Naive thymus-derived CD4-positive, alpha-beta T cell (primary cell): ENCODE measurements around the gene ERMN. TPM values are rescaled to one million over a fixed set of nuclear protein-coding genes. Genes with fewer than 3 reads are reported as not detected.
"Not testable (repeated sequence)": the region's sequence is repeated elsewhere in the genome, so short reads cannot be mapped to it uniquely, and the experiment has no call there.

ENCODE experiments used
- ATAC-seq: fragments of 150-1000 bp; cut with Tn5 transposase; 2 replicates; pipeline ENCODE4 v1.10.0; 2021; ENCODE audit warnings: mild to moderate bottlenecking, moderate library complexity
- CTCF ChIA-PET: fragments of 350-600 bp; sonication (Branson Sonifier 250); formaldehyde crosslinking; loops from one replicate; lab custom pipeline; 2021; ENCODE audit warnings: antibody characterized with exemption; lab: Charles Lee
- POLR2A ChIA-PET: fragments of 350-600 bp; sonication (Branson Sonifier 250); formaldehyde crosslinking; loops from one replicate; lab custom pipeline; 2021; ENCODE audit warnings: antibody characterized with exemption, inconsistent platforms; lab: Charles Lee
- DNase-seq, 9 donors: peaks; one replicate each; pipeline versions ENCODE4 v3.0.0 to v3.0.0-alpha.2; 2020 to 2022; ENCODE audit warnings: mixed read lengths in 1 of 9
- H3K27ac ChIP-seq: one replicate; pipeline ENCODE4 v1.7.0; 2013; ENCODE audit warnings: mild to moderate bottlenecking, low read depth, low read length, moderate library complexity
- H3K27me3 ChIP-seq, 2 donors: one replicate each; pipeline ENCODE4 v1.7.0; 2013; ENCODE audit warnings: low read length in 2 of 2, mild to moderate bottlenecking in 2 of 2, moderate library complexity in 2 of 2; ENCODE audit not compliant: control insufficient read depth in 2 of 2, insufficient read depth in 2 of 2
- H3K36me3 ChIP-seq, 3 experiments: 1 replicate in 2 of 3; 2 replicates in 1 of 3; pipeline ENCODE4 v1.7.0; 2013; ENCODE audit warnings: low read length in 3 of 3, mild to moderate bottlenecking in 3 of 3, moderate library complexity in 1 of 3; ENCODE audit not compliant: insufficient read depth in 3 of 3, control insufficient read depth in 2 of 3
- H3K4me1 ChIP-seq, 2 donors: one replicate each; pipeline ENCODE4 v1.7.0; 2013; ENCODE audit warnings: low read length in 2 of 2, mild to moderate bottlenecking in 2 of 2, moderate library complexity in 1 of 2; ENCODE audit not compliant: control insufficient read depth in 2 of 2, insufficient read depth in 2 of 2
- H3K4me3 ChIP-seq: 2 replicates; pipeline ENCODE4 v1.7.0; 2013; ENCODE audit warnings: mild to moderate bottlenecking, low read length
- H3K9me3 ChIP-seq, 3 experiments: 1 replicate in 2 of 3; 2 replicates in 1 of 3; pipeline ENCODE4 v1.7.0; 2013; ENCODE audit warnings: low read length in 3 of 3; ENCODE audit not compliant: control insufficient read depth in 2 of 3
- H3K27ac Mint-ChIP-seq, 9 donors: one replicate each; pipeline ENCODE4 v1.8.0; 2020 to 2022; ENCODE audit warnings: mixed read lengths in 9 of 9, mild to moderate bottlenecking in 8 of 9, moderate library complexity in 5 of 9, inconsistent platforms in 2 of 9
- H3K27me3 Mint-ChIP-seq, 5 donors: one replicate each; pipeline ENCODE4 v1.8.0; 2021 to 2022; ENCODE audit warnings: mixed read lengths in 5 of 5, mild to moderate bottlenecking in 1 of 5
- H3K36me3 Mint-ChIP-seq, 5 donors: one replicate each; pipeline ENCODE4 v1.8.0; 2020 to 2022; ENCODE audit warnings: mixed read lengths in 5 of 5, mild to moderate bottlenecking in 3 of 5, inconsistent platforms in 1 of 5
- H3K4me1 Mint-ChIP-seq, 7 donors: one replicate each; pipeline ENCODE4 v1.8.0; 2020 to 2022; ENCODE audit warnings: mixed read lengths in 7 of 7, mild to moderate bottlenecking in 3 of 7, inconsistent platforms in 1 of 7
- H3K4me3 Mint-ChIP-seq, 10 donors: one replicate each; pipeline ENCODE4 v1.8.0; 2020 to 2022; ENCODE audit warnings: mild to moderate bottlenecking in 10 of 10, mixed read lengths in 10 of 10, moderate library complexity in 6 of 10, inconsistent platforms in 2 of 10
- H3K9me3 Mint-ChIP-seq, 11 donors: one replicate each; pipeline ENCODE4 v1.8.0; 2020 to 2022; ENCODE audit warnings: mixed read lengths in 11 of 11, mild to moderate bottlenecking in 4 of 11, inconsistent platforms in 1 of 11, moderate library complexity in 1 of 11
- intact Hi-C, 2 donors: fragments of 100-400 bp; cut with micrococcal nuclease; formaldehyde crosslinking; loops; one replicate each; pipeline ENCODE4 v1.15.1; 2023
- polyA plus RNA-seq, 2 donors: library from polyadenylated mRNA; unstranded; fragments of 300-500 nt; fragmentation: Illumina TruSeq; gene quantifications; one replicate each; pipeline ENCODE4 v1.2.3, GENCODE V29; 2021
- total RNA-seq, 6 experiments: library from RNA in 5 of 6; stranded (reverse) in 5 of 6; gene quantifications; 1 replicate in 5 of 6; 2 replicates in 1 of 6; pipeline ENCODE4 v1.2.3 and lab custom pipeline; 2021 to 2026

Gene ERMN
- total and polyA plus RNA-seq, 7 experiments from 2014 or later, result 0.09 to 17.3 (median 6.0) TPM

DNA sequence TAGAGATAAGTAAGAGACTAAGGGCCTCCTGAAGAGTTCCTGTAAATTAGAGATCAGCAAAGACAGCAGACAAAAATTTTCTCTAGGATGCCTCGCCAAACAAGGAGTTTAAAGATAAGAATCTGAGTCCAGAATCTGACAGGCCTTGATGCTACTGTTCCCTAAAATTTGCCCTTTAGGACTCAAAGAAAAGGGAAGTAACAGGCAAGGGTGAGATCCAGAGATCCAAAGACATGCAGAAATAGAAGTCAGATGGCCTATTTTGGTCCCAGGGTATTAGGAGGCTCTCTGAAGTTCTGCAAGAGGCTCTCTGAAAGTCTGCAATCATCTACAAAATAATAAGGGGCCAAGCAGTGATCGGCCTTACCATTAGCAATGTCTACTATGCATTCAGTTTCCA lies 35.1 kb downstream of the ERMN start:
- Histone ChIP-seq H3K36me3 (no peaks in the 10 kb centered on the region), H3K27ac (no peak overlapping the region), H3K4me1 (no peaks in the 10 kb centered on the region), H3K4me3 (no peak overlapping the region), H3K9me3 (no peaks in the 10 kb centered on the region), H3K27me3 (no peaks in the 10 kb centered on the region)
- no peak for ATAC-seq
- POLR2A ChIA-PET, result no interaction called here
- H3K36me3 Mint-ChIP-seq, result no peaks in the 10 kb centered on the region
- DNase-seq, result no peak
- peaks cover 0 to 16% (median 6%) of the 10 kb centered on the region in 5 donors for H3K27me3 Mint-ChIP-seq
- peaks cover 0 to 11% (median 2%) of the 10 kb centered on the region in 7 donors for H3K4me1 Mint-ChIP-seq
- H3K9me3 Mint-ChIP-seq, result peaks cover 0 to 2% (median 0%) of the 10 kb centered on the region in 11 donors
- no peak overlapping the region for H3K4me3 Mint-ChIP-seq
- intact Hi-C loops, result no loop called here
- CTCF ChIA-PET, result no interaction called here
- H3K27ac Mint-ChIP-seq, result no peak overlapping the region

DNA sequence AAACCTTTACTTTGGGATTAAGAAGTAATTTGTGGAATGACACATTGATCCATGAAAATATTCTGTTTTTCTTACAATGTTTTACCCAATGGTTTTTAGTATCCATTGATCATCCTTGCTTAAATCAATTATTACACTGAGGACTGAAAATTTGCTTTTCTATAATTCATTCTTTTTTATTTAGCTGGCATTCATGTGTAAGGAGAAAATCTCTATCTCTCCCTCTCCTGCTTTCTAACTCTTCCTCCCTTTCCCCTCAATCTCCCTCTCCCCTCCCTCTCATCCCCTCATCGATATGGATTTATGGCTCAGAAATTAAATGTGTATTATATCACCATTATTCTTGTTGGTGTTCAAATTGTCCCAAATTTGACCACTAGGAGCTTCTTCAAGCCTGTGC lies 38.5 kb downstream of the ERMN start:
- peaks cover 0 to 2% (median 0%) of the 10 kb centered on the region in 11 donors for H3K9me3 Mint-ChIP-seq
- no peak for ATAC-seq
- no peak overlapping the region for H3K27ac Mint-ChIP-seq
- no peaks in the 10 kb centered on the region for H3K4me1 ChIP-seq
- H3K9me3 ChIP-seq, result no peaks in the 10 kb centered on the region
- intact Hi-C loops, result no loop called here
- no peak overlapping the region for H3K27ac ChIP-seq
- POLR2A ChIA-PET, result no interaction called here
- H3K27me3 Mint-ChIP-seq, result peaks cover 0 to 16% (median 10%) of the 10 kb centered on the region in 5 donors
- DNase-seq, result no peak
- CTCF ChIA-PET, result interaction anchor here (3.2 kb wide), 1 partner anchor 15 kb away, joined by 10 read pairs; no protein-coding TSS in a partner anchor
- H3K36me3 ChIP-seq, result no peaks in the 10 kb centered on the region
- H3K36me3 Mint-ChIP-seq, result no peaks in the 10 kb centered on the region
- no peak overlapping the region for H3K4me3 Mint-ChIP-seq
- H3K27me3 ChIP-seq, result no peaks in the 10 kb centered on the region
- no peaks in the 10 kb centered on the region for H3K4me1 Mint-ChIP-seq
- H3K4me3 ChIP-seq, result no peak overlapping the region

DNA sequence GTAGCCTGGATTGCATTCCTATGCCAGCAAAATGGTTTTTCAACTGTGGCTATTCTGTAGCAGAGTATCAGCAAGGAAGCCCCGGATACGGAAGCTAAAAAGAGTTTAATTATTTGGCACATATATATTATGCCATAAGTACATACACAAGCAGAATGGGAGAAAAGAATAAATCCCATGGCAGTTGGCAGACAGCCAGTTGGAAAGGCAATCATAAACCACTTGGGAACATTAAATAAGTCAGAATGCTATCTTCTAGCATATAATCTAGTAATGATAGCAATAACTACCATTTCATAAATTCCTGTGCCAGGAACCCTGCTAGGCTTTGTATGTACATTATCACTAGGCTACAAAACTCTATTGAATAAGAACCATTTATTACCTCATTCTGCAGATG lies 42.2 kb downstream of the ERMN start:
- no peaks in the 10 kb centered on the region for H3K4me1 Mint-ChIP-seq
- DNase-seq (no peak), ATAC-seq (no peak)
- H3K9me3 Mint-ChIP-seq, result peaks cover 0 to 6% (median 1%) of the 10 kb centered on the region in 11 donors
- H3K9me3 ChIP-seq, result no peaks in the 10 kb centered on the region
- ChIA-PET CTCF (no interaction called here), POLR2A (no interaction called here)
- intact Hi-C loops, result no loop called here
- H3K27ac ChIP-seq, result no peak overlapping the region
- H3K27ac Mint-ChIP-seq, result no peak overlapping the region
- no peaks in the 10 kb centered on the region for H3K4me1 ChIP-seq
- no peaks in the 10 kb centered on the region for H3K27me3 ChIP-seq
- H3K36me3 Mint-ChIP-seq, result peaks cover 0 to 2% (median 0%) of the 10 kb centered on the region in 5 donors
- no peak overlapping the region for H3K4me3 Mint-ChIP-seq
- H3K4me3 ChIP-seq, result no peak overlapping the region
- H3K27me3 Mint-ChIP-seq, result peaks cover 11 to 27% (median 19%) of the 10 kb centered on the region in 5 donors
- H3K36me3 ChIP-seq, result no peaks in the 10 kb centered on the region

DNA sequence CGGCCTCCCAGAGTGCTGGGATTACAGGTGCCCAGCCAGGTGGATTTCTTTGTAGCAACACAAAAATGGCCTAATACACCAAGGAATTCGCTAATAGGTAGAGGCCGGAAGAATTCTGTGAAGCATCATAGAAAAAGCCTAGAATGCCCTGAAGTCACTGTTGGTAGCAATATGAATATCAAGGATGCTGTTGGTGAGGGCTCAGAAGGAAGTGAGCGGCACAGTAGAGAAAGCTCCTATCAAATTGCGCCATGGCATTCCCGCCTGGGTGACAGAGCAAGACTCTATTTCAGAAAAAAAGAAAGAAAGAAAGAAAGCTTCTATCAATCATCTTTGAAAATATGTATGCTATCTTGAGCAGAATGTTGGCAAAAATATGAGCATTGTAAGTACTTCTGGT lies 44.3 kb downstream of the ERMN start:
- H3K4me3 ChIP-seq, result no peak overlapping the region
- Mint-ChIP-seq H3K36me3 (peaks cover 0 to 5% (median 0%) of the 10 kb centered on the region in 5 donors), H3K9me3 (peaks cover 0 to 10% (median 2%) of the 10 kb centered on the region in 11 donors), H3K27me3 (peaks cover 14 to 34% (median 28%) of the 10 kb centered on the region in 5 donors), H3K4me3 (no peak overlapping the region), H3K4me1 (no peaks in the 10 kb centered on the region), H3K27ac (no peak overlapping the region)
- no peaks in the 10 kb centered on the region for H3K36me3 ChIP-seq
- H3K4me1 ChIP-seq, result no peaks in the 10 kb centered on the region
- H3K27me3 ChIP-seq, result no peaks in the 10 kb centered on the region
- intact Hi-C loops, result no loop called here
- no peak for ATAC-seq
- no peak overlapping the region for H3K27ac ChIP-seq
- DNase-seq, result no peak
- POLR2A ChIA-PET, result no interaction called here
- CTCF ChIA-PET, result interaction anchor here (1.3 kb wide), 1 partner anchor 21 kb away, joined by 5 read pairs; no protein-coding TSS in a partner anchor
- no peaks in the 10 kb centered on the region for H3K9me3 ChIP-seq

DNA sequence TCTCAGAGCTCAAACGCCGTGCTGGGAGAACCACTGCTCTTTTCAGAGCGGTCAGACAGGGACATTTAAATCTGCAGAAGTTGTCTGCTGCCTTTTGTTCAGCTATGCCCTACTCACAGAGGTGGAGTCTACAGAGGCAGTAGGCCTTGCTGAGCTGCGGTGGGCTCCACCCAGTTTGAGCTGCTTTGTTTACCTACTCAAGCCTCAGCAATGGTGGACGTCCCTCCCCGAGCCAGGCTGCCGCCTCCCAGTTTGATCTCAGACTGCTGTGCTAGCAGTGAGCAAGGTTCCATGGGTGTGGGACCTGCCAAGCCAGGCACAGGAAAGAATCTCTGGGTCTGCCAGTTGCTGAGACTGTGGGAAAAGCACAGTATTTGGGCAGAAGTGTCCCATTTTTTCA lies 46.3 kb downstream of the ERMN start:
- H3K36me3 ChIP-seq, CTCF ChIA-PET, H3K27ac Mint-ChIP-seq, H3K27me3 ChIP-seq, H3K4me1 ChIP-seq, H3K27ac ChIP-seq, intact Hi-C loops, H3K4me3 ChIP-seq, H3K9me3 ChIP-seq, H3K4me1 Mint-ChIP-seq, POLR2A ChIA-PET, DNase-seq, H3K36me3 Mint-ChIP-seq, ATAC-seq, H3K4me3 Mint-ChIP-seq: not testable (repeated sequence)
- H3K27me3 Mint-ChIP-seq, result peaks cover 14 to 33% (median 30%) of the 10 kb centered on the region in 5 donors
- peaks cover 0 to 12% (median 2%) of the 10 kb centered on the region in 11 donors for H3K9me3 Mint-ChIP-seq

DNA sequence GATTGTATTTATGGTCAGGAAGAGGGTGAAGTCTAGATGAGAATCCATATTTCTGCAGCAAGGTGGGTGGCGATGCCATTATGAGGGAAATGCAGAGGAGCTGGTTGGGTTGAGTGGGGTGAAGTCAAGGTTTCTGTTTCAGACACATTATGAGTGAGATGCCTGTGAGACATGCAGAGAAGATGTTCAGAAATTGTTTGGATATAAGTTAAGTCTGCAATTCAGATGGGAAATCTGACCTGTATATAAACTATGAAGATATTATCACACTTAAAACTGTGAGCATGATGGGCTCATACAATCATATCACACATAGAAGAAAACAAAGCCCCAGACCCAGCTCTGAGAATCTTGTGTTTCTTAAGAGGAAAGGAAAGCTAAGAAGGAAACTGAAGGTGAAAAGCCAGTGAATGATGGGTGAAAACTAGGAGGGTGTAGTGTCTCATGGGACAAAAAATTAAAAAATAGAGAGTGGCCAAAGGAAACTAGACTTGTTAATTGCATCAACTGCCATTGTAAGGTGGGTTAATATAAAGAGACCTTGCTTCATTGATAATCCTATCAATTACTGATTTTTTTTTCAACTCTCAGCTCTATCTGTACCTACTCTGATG lies 53.9 kb downstream of the ERMN start:
- CTCF ChIA-PET, result interaction anchor here (0.6 kb wide), 2 partner anchors 37 to 776 kb away, joined by 3 read pairs; no protein-coding TSS in a partner anchor
- H3K4me1 ChIP-seq, result no peaks in the 10 kb centered on the region
- H3K36me3 Mint-ChIP-seq, result peaks cover 0 to 3% (median 0%) of the 10 kb centered on the region in 5 donors
- H3K27ac ChIP-seq, result no peak overlapping the region
- H3K4me3 ChIP-seq, result no peak overlapping the region
- no peak overlapping the region for H3K4me3 Mint-ChIP-seq
- intact Hi-C loops, result no loop called here
- H3K27me3 Mint-ChIP-seq, result peaks cover 0 to 10% (median 8%) of the 10 kb centered on the region in 5 donors
- no peaks in the 10 kb centered on the region for H3K27me3 ChIP-seq
- POLR2A ChIA-PET, result no interaction called here
- peaks cover 0 to 2% (median 0%) of the 10 kb centered on the region in 11 donors for H3K9me3 Mint-ChIP-seq
- ATAC-seq (no peak), DNase-seq (no peak)
- no peak overlapping the region for H3K27ac Mint-ChIP-seq
- H3K36me3 ChIP-seq, result no peaks in the 10 kb centered on the region
- H3K4me1 Mint-ChIP-seq, result peaks cover 0 to 6% (median 0%) of the 10 kb centered on the region in 7 donors
- H3K9me3 ChIP-seq, result no peaks in the 10 kb centered on the region

DNA sequence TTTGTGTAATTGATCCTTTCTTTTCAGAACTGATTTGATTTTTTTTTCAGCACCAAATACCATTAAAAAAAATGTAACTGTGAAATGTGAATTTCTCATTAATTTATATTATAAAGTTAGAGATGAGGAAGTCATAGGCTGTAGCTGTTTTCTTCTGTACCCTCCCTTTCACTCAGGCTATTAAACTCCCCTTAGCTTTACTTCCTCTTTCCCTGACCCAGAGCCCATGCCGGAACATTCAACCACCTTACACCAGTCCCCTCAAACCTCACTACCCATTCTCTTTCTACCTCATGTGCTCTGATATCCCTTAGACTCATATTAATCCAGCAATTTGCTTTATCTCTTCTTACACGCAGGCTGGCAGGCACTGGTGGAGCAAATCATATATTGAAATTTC lies 55.7 kb downstream of the ERMN start:
- H3K27me3 Mint-ChIP-seq, result peaks cover 0 to 8% (median 6%) of the 10 kb centered on the region in 5 donors
- H3K27ac Mint-ChIP-seq, result no peak overlapping the region
- H3K27me3 ChIP-seq, result no peaks in the 10 kb centered on the region
- H3K9me3 Mint-ChIP-seq, result peaks cover 0 to 2% (median 0%) of the 10 kb centered on the region in 11 donors
- ATAC-seq (no peak), DNase-seq (no peak)
- H3K4me3 Mint-ChIP-seq, result no peak overlapping the region
- H3K4me1 ChIP-seq, result no peaks in the 10 kb centered on the region
- H3K9me3 ChIP-seq, result no peaks in the 10 kb centered on the region
- no peaks in the 10 kb centered on the region for H3K36me3 ChIP-seq
- ChIA-PET CTCF (no interaction called here), POLR2A (no interaction called here)
- H3K36me3 Mint-ChIP-seq, result peaks cover 0 to 3% (median 0%) of the 10 kb centered on the region in 5 donors
- H3K4me1 Mint-ChIP-seq, result peaks cover 0 to 6% (median 0%) of the 10 kb centered on the region in 7 donors
- H3K4me3 ChIP-seq, result no peak overlapping the region
- no peak overlapping the region for H3K27ac ChIP-seq
- intact Hi-C loops, result no loop called here
